GM21619 (cell line): ENCODE results near the gene ELOVL7.
"Not testable (repeated sequence)": the region's sequence is repeated elsewhere in the genome, so short reads cannot be mapped to it uniquely, and the experiment has no call there.

Source experiments
- ATAC-seq: cut with Tn5 transposase; IDR thresholded peaks from one replicate; pipeline ENCODE4 v1.9.1; 2021; ENCODE audit not compliant: unreplicated experiment

ELOVL7 gene

DNA sequence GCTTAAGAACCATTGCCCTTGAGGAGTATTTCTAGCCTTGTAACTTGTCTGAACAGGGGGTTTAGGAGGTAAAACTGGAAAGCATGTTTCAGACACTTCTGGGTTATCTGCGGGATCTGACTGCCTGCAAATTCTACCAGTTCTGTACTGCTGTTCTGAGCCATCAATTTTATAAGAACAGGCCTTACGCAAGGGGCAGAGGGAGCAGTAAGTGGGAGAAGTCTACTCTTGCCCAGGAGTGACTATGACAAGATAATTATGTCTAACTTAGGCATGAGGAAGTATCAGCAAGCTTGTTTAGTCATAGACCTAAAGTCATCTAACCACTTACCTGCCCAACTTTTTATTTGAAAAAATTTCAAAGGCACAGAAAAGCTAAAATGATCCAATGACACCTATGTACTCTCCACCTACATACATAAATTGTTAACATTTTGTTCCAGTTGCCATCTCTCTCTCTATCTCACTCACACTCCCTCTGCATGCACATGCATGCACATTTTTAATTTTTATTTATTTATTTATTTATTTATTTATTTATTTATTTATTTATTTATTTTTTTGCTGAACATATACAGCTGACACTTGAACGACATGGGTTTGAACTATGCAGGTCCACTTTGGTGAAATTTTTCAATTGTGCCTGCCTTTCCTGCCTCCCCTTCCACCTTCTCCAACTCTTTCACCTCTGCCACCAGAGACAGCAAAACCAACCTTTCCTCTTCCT, 125.7 kb downstream of the ELOVL7 start:
- no peak for ATAC-seq

DNA sequence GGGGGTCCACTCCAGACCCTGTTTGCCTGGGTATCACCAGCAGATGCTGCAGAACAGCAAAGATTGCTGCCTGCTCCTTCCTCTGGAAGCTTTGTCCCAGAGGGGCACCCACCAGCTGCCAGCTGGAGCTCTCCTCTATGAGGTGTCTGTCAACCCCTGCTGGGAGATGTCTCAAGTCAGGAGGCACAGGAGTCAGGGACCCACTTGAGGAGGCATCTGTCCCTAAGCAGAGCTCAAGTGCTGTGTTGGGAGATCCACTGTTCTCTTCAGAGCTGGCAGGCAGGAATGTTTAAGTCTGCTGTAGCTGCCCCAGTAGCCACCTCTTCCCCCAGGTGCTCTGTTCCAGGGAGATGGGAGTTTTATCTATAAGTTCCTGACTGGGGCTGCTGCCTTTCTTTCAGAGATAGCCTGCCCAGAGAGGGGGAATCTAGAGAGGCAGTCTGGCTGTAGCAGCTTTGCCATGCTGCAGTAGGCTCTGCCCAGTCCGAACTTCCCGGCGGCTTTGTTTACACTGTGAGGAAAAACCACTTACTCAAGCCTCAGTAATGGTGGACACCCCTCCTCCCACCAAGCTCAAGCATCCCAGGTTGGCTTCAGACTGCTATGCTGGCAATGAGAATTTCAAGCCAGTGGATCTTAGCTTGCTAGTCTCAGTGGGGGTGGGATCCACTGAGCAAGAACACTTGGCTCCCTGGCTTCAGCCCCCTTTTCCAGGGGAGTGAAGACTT, 128.7 kb downstream of the ELOVL7 start:
- ATAC-seq, result not testable (repeated sequence)

DNA sequence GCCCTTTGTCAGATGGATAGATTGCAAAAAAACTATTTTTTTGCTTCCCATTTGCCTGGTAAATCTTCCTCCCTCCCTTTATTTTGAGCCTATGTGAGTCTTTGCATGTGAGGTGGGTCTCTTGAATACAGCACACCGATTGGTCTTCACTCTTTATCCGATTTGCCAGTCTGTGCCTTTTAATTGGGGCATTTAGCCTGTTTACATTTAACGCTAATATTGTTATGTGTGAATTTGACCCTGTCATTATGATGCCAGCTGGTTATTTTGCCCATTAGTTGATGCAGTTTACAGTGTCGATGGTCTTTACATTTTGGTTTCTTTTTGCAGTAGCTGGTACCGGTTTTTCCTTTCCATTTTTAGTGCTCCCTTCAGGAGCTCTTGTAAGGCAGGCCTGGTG, 131.1 kb downstream of the ELOVL7 start:
- no peak for ATAC-seq

DNA sequence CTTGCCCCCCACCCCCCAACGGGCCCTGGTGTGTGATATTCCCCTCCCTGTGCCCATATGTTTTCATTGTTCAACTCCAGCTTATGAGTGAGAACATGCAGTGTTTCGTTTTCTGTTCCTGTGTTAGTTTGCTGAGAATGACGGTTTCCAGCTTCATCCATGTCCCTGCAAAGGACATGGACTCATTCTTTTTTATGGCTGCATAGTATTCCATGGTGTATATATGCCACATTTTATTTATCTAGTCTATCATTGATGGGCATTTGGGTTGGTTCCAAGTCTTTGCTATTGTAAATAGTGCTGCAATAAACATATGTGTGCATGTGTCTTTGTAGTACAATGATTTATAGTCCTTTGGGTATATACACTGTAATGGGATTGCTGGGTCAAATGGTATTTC, 132.2 kb downstream of the ELOVL7 start:
- not testable (repeated sequence) for ATAC-seq

DNA sequence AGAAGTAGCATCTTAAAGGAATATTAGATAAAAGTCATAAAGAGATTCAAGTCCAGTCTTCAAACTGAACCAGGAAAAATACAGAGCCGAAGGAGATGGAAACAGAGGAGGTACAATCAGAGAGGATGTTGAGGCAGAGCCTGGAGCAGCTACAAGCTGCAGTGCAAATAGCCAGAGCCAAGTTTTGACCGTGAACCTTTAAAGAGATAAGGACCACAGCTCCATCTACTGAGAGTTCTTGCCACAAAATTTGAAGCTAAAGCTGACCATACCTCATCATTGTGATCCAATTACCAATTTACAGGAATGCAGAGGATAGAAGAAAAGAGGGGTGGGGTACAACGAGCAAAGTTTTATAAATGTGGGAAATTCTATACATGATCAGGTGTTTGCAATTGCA, 133.7 kb downstream of the ELOVL7 start:
- ATAC-seq, result no peak

DNA sequence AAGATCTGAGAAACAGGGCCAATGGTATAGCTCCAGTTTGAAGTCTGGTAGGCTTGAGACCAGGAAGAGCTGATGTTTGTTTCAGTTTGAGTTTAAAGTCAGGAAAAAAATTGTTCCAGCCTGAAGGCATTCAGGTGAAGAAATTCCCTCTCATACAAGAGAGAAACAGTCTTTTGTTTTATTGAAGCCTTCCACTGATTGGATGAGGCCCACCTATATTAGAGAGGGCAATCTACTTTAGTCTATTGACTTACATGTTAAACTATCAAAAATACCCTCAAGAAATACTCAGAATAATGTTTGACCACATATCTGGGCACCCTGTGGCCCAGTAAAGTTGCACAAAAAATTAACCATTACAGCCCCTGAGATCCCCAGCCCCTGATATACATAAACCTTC, 138.9 kb downstream of the ELOVL7 start:
- no peak for ATAC-seq

DNA sequence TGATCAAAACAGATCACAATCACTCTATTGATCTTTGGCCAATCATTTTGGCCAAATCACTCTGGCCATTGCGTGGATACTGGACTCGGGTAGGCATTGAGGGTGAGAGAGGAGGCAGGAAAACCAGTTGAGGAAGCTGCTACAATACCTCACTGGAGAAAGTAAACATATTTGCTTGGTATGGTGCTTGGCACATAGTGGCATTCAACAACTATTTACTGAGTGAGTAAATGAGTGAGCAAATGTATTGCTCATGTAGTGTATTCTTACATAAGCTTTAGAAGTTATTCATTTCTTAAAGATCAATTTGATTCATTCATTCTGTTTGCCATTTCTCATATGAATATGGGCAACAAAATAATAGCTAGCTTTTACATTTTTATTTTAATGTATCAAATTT, 140.1 kb downstream of the ELOVL7 start:
- no peak for ATAC-seq
